B cell (primary cell): ENCODE data around the gene SDK1. TPM values are rescaled to one million over a fixed set of nuclear protein-coding genes. Genes with fewer than 3 reads are reported as not detected.

Experiments used
- ATAC-seq: fragments of 200-7000 bp; cut with Tn5 transposase; one replicate; pipeline ENCODE4 v1.10.0; 2021; ENCODE audit warnings: low read depth, mild to moderate bottlenecking, moderate number of reproducible peaks, moderate library complexity
- CTCF ChIA-PET: fragments of 350-600 bp; sonication (Branson Sonifier 250); formaldehyde crosslinking; loops from one replicate; lab custom pipeline; 2021; ENCODE audit warnings: antibody characterized with exemption, inconsistent platforms; lab: Charles Lee
- POLR2A ChIA-PET: fragments of 350-600 bp; sonication (Branson Sonifier 250); formaldehyde crosslinking; loops from one replicate; lab custom pipeline; 2021; ENCODE audit warnings: antibody characterized with exemption; lab: Charles Lee
- DNase-seq: peaks from one replicate; pipeline ENCODE4 v3.0.0; 2013
- H2AFZ ChIP-seq: 2 replicates; pipeline ENCODE4 v1.6.1; 2012; ENCODE audit warnings: mild to moderate bottlenecking, low read depth, low read length; ENCODE audit not compliant: insufficient read depth, poor library complexity, severe bottlenecking
- H3K27ac ChIP-seq, 2 donors: 1 replicate in 1 of 2; 2 replicates in 1 of 2; pipeline ENCODE4 v1.5.1; 2012 to 2013; ENCODE audit warnings: low read length in 2 of 2, mild to moderate bottlenecking in 2 of 2, moderate library complexity in 1 of 2
- H3K27me3 ChIP-seq, 4 experiments: fragments of 200-600 bp in 1 of 4; sonication (generic) in 1 of 4; replicated peaks in 1 of 4; 1 replicate in 2 of 4; 2 replicates in 2 of 4; pipeline versions ENCODE4 v1.6.1 to v1.7.0; 2013 to 2016; ENCODE audit warnings: low read length in 3 of 4, mild to moderate bottlenecking in 2 of 4, mixed read lengths in 1 of 4, moderate library complexity in 1 of 4; ENCODE audit not compliant: insufficient read depth in 4 of 4, control insufficient read depth in 3 of 4; ENCODE audit errors: control extremely low read depth in 1 of 4
- H3K36me3 ChIP-seq, 2 experiments: replicated peaks in 1 of 2; 1 replicate in 1 of 2; 2 replicates in 1 of 2; pipeline versions ENCODE4 v1.6.1 to v1.7.1; 2013; ENCODE audit warnings: low read length in 1 of 2; ENCODE audit not compliant: insufficient read depth in 2 of 2, control insufficient read depth in 1 of 2; ENCODE audit errors: control extremely low read depth in 1 of 2, extremely low read depth in 1 of 2
- H3K4me1 ChIP-seq, 2 donors: fragments of 200-600 bp in 1 of 2; sonication (generic) in 1 of 2; 1 replicate in 1 of 2; 2 replicates in 1 of 2; pipeline versions ENCODE4 v1.5.1 to v1.6.1; 2013 to 2017; ENCODE audit warnings: low read length in 2 of 2; ENCODE audit not compliant: control insufficient read depth in 2 of 2, insufficient read depth in 2 of 2
- H3K4me2 ChIP-seq: replicated peaks from 2 replicates; pipeline ENCODE3; 2012; ENCODE audit warnings: mild to moderate bottlenecking, low read depth, low read length; ENCODE audit not compliant: poor library complexity, severe bottlenecking
- H3K4me3 ChIP-seq, 5 experiments: fragments of 200-600 bp in 1 of 5; sonication (generic) in 1 of 5; 1 replicate in 3 of 5; 2 replicates in 2 of 5; pipeline versions ENCODE4 v1.5.1 to v1.7.0; 2011 to 2016; ENCODE audit warnings: low read length in 4 of 5, mild to moderate bottlenecking in 4 of 5, low read depth in 2 of 5, control low read depth in 1 of 5, moderate library complexity in 1 of 5; ENCODE audit not compliant: insufficient read depth in 1 of 5; ENCODE audit errors: control extremely low read depth in 1 of 5, extremely low read depth in 1 of 5
- H3K79me2 ChIP-seq: fragments of 200-600 bp; sonication (generic); one replicate; pipeline ENCODE4 v1.6.0; 2016; ENCODE audit warnings: low read length; ENCODE audit not compliant: control insufficient read depth, insufficient read depth
- H3K9ac ChIP-seq: fragments of 200-600 bp; sonication (generic); 2 replicates; pipeline ENCODE4 v1.6.1; 2017; ENCODE audit warnings: mild to moderate bottlenecking, low read length, moderate library complexity
- H3K9me3 ChIP-seq, 3 donors: one replicate each; pipeline versions ENCODE4 v1.6.1 to v1.7.1; 2013; ENCODE audit warnings: low read length in 2 of 3; ENCODE audit not compliant: control insufficient read depth in 2 of 3, insufficient read depth in 1 of 3; ENCODE audit errors: control extremely low read depth in 1 of 3
- H4K20me1 ChIP-seq: 2 replicates; pipeline ENCODE4 v1.6.0; 2012; ENCODE audit warnings: mild to moderate bottlenecking, low read length; ENCODE audit not compliant: insufficient read depth, control insufficient read depth, poor library complexity, severe bottlenecking
- H3K27ac Mint-ChIP-seq: one replicate; pipeline ENCODE4 v1.8.0; 2021; ENCODE audit warnings: mixed read lengths
- H3K27me3 Mint-ChIP-seq: one replicate; pipeline ENCODE4 v1.8.0; 2021; ENCODE audit warnings: mixed read lengths
- H3K4me1 Mint-ChIP-seq: one replicate; pipeline ENCODE4 v1.8.0; 2021; ENCODE audit warnings: mixed read lengths
- H3K4me3 Mint-ChIP-seq: one replicate; pipeline ENCODE4 v1.8.0; 2021; ENCODE audit warnings: mixed read lengths
- H3K9me3 Mint-ChIP-seq: one replicate; pipeline ENCODE4 v1.8.0; 2022; ENCODE audit warnings: mixed read lengths; ENCODE audit not compliant: insufficient read depth
- CTCF ChIP-seq: fragments of 200-600 bp; IDR thresholded peaks from one replicate; pipeline ENCODE4 v1.8.0; 2022; ENCODE audit warnings: antibody characterized with exemption, mild to moderate bottlenecking
- EZH2 ChIP-seq: IDR thresholded peaks from 2 replicates; pipeline ENCODE4 v1.6.1; 2012; ENCODE audit warnings: borderline replicate concordance, low read depth, mild to moderate bottlenecking, moderate library complexity, low read length; ENCODE audit not compliant: insufficient read depth, poor library complexity, severe bottlenecking
- WGBS: methylation state at CpG from one replicate; pipeline ENCODE4 v1.1.5; 2013; ENCODE audit warnings: missing lambda C conversion rate; ENCODE audit not compliant: insufficient coverage; 5-methylcytosine and 5-hydroxymethylcytosine counted together
- intact Hi-C: fragments of 100-400 bp; cut with micrococcal nuclease; formaldehyde crosslinking; loops from one replicate; pipeline ENCODE4 v1.10.0; 2022
- polyA plus RNA-seq: library from polyadenylated mRNA; depleted of rRNA; stranded (reverse); fragments of >200 nt; gene quantifications from 2 replicates; pipeline ENCODE4 v1.2.3, GENCODE V29; 2012
- total RNA-seq, 2 donors: library from RNA; stranded (reverse); fragments of 120-200 nt in 1 of 2; gene quantifications; 1 replicate in 1 of 2; 2 replicates in 1 of 2; pipeline versions ENCODE4 v1.2.3 to v1.2.4, GENCODE V29; 2013 to 2022

The SDK1 gene
- total and polyA plus RNA-seq, 2 donors (not counting 1 experiment from before 2014, with no cell fraction given): 0.73 to 2.0 TPM

GRCh38 chr7:4226524-4226882 lies 925.5 kb downstream of the SDK1 start:
- Histone ChIP-seq H3K9ac (no peak overlapping the region), H2AFZ (no peak overlapping the region)

More at GRCh38 chr7:4226524-4226882, 925.5 kb downstream of the SDK1 start:
- intact Hi-C loops: no loop called here
- Histone ChIP-seq H3K36me3 (no peaks in the 10 kb centered on the region), H3K4me1 (no peaks in the 10 kb centered on the region), H3K9me3 (peaks cover 0 to 25% (median 0%) of the 10 kb centered on the region in 3 donors), H3K27me3 (no peaks in the 10 kb centered on the region), H3K79me2 (no peaks in the 10 kb centered on the region), H3K4me3 (no peak overlapping the region), H3K4me2 (no peak overlapping the region), H4K20me1 (no peaks in the 10 kb centered on the region), H3K27ac (no peak overlapping the region)
- Mint-ChIP-seq H3K27ac (no peak overlapping the region), H3K9me3 (no peaks in the 10 kb centered on the region), H3K4me3 (no peak overlapping the region), H3K27me3 (no peaks in the 10 kb centered on the region), H3K4me1 (no peaks in the 10 kb centered on the region)
- ChIA-PET CTCF (no interaction called here), POLR2A (no interaction called here)
- 84% methylated on average over 4 of the region's 6 CpGs for WGBS
- DNase-seq (no peak), ATAC-seq (no peak)
- TF ChIP-seq EZH2 (no peak), CTCF (no peak)
